ENCODE measurements around the gene ACTL7A.

DNA sequence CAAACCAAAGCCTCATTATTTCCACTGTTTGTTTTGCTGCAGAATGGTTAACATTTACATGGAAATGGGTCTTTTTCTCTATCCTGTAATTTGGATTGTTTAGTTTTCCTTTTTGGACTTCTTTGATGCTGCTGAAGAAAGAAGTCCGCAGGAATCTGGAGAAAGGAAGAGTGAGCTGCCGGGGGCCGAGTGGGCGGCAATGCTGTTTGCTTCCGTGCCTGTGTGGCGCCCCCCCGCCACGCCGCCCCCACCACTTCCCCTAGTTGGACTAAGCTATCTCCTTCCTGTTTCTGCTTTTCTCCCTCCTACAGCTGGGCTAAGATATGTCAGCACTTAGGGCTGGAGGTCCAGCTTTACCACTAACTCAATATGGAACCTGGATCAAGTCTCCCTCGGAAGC lies 46.0 kb upstream of the ACTL7A start:
- no peak for TF ChIP-seq POLR2A (IDR thresholded peaks at IDR 0.05; ENCODE audit: low read length)
- TF ChIP-seq, protein P1, sequence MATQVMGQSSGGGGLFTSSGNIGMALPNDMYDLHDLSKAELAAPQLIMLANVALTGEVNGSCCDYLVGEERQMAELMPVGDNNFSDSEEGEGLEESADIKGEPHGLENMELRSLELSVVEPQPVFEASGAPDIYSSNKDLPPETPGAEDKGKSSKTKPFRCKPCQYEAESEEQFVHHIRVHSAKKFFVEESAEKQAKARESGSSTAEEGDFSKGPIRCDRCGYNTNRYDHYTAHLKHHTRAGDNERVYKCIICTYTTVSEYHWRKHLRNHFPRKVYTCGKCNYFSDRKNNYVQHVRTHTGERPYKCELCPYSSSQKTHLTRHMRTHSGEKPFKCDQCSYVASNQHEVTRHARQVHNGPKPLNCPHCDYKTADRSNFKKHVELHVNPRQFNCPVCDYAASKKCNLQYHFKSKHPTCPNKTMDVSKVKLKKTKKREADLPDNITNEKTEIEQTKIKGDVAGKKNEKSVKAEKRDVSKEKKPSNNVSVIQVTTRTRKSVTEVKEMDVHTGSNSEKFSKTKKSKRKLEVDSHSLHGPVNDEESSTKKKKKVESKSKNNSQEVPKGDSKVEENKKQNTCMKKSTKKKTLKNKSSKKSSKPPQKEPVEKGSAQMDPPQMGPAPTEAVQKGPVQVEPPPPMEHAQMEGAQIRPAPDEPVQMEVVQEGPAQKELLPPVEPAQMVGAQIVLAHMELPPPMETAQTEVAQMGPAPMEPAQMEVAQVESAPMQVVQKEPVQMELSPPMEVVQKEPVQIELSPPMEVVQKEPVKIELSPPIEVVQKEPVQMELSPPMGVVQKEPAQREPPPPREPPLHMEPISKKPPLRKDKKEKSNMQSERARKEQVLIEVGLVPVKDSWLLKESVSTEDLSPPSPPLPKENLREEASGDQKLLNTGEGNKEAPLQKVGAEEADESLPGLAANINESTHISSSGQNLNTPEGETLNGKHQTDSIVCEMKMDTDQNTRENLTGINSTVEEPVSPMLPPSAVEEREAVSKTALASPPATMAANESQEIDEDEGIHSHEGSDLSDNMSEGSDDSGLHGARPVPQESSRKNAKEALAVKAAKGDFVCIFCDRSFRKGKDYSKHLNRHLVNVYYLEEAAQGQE (IDR thresholded peaks at IDR 0.05): no peak
- TF ChIP-seq, protein P2, sequence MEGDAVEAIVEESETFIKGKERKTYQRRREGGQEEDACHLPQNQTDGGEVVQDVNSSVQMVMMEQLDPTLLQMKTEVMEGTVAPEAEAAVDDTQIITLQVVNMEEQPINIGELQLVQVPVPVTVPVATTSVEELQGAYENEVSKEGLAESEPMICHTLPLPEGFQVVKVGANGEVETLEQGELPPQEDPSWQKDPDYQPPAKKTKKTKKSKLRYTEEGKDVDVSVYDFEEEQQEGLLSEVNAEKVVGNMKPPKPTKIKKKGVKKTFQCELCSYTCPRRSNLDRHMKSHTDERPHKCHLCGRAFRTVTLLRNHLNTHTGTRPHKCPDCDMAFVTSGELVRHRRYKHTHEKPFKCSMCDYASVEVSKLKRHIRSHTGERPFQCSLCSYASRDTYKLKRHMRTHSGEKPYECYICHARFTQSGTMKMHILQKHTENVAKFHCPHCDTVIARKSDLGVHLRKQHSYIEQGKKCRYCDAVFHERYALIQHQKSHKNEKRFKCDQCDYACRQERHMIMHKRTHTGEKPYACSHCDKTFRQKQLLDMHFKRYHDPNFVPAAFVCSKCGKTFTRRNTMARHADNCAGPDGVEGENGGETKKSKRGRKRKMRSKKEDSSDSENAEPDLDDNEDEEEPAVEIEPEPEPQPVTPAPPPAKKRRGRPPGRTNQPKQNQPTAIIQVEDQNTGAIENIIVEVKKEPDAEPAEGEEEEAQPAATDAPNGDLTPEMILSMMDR (IDR thresholded peaks at IDR 0.05): no peak
- TF ChIP-seq ZFP36 (IDR thresholded peaks at IDR 0.05; ENCODE audit: borderline replicate concordance, partially characterized antibody): no peak
- TF ChIP-seq JUNB (IDR thresholded peaks at IDR 0.05): no peak
- TF ChIP-seq MAFK (IDR thresholded peaks at IDR 0.05; ENCODE audit: partially characterized antibody): no peak
- TF ChIP-seq TFCP2L1 (CRISPR knock-in tag; IDR thresholded peaks at IDR 0.05): no peak
- no peak for TF ChIP-seq MYC (IDR thresholded peaks at IDR 0.05; ENCODE audit: borderline replicate concordance, low read length)
- TF ChIP-seq POLR2AphosphoS2 (conservative IDR thresholded peaks at IDR 0.05; ENCODE audit: low read length): no peak
- TF ChIP-seq, protein P3, sequence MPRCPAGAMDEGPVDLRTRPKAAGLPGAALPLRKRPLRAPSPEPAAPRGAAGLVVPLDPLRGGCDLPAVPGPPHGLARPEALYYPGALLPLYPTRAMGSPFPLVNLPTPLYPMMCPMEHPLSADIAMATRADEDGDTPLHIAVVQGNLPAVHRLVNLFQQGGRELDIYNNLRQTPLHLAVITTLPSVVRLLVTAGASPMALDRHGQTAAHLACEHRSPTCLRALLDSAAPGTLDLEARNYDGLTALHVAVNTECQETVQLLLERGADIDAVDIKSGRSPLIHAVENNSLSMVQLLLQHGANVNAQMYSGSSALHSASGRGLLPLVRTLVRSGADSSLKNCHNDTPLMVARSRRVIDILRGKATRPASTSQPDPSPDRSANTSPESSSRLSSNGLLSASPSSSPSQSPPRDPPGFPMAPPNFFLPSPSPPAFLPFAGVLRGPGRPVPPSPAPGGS (IDR thresholded peaks at IDR 0.05): no peak
- no peak for TF ChIP-seq RAD21 (conservative IDR thresholded peaks at IDR 0.05 in 1 of 2, IDR thresholded peaks at IDR 0.05 in 1 of 2)
- no peak for TF ChIP-seq MAX (IDR thresholded peaks at IDR 0.05)
- no peak for TF ChIP-seq EP300 (IDR thresholded peaks at IDR 0.05)
- no peak for TF ChIP-seq ZSCAN20 (CRISPR knock-in tag; IDR thresholded peaks at IDR 0.05)

Data from A549 (cell line).